GM12891 (cell line): ENCODE measurements around the gene KCNA10.

Experiments used
- POLR2A ChIP-seq: IDR thresholded peaks from 2 replicates; pipeline ENCODE4 v1.6.1; 2011; ENCODE audit warnings: low read depth, low read length, control low read depth
- POLR2AphosphoS5 ChIP-seq: IDR thresholded peaks from 2 replicates; pipeline ENCODE4 v1.6.1; 2011; ENCODE audit warnings: low read depth, low read length, control low read depth
- POU2F2 ChIP-seq: IDR thresholded peaks from 2 replicates; pipeline ENCODE4 v1.6.1; 2011; ENCODE audit warnings: low read depth, mild to moderate bottlenecking, control low read depth, low read length, moderate library complexity
- SPI1 ChIP-seq: IDR thresholded peaks from 2 replicates; pipeline ENCODE4 v1.6.1; 2011; ENCODE audit warnings: low read depth, low read length, control low read depth
- TAF1 ChIP-seq: IDR thresholded peaks from 2 replicates; pipeline ENCODE4 v1.6.1; 2011; ENCODE audit warnings: low read depth, low read length, control low read depth

GRCh38 chr1:110522560-110522959 is 3.6 kb upstream of the KCNA10 start:
- TF ChIP-seq POLR2A (no peak), TAF1 (no peak), POLR2AphosphoS5 (no peak), POU2F2 (no peak), SPI1 (no peak)
